ENCODE data around the gene MAB21L2. TPM values are rescaled to one million over a fixed set of nuclear protein-coding genes. Genes with fewer than 3 reads are reported as not detected.

Gene MAB21L2
- total and polyA plus RNA-seq, 2 of the 8 experiments (the other 6 are each of a cell fraction or from before 2014, with no cell fraction given): 0.03 TPM; not detected in 1

- Histone ChIP-seq H3K18ac (ENCODE audit: extremely low read depth, low read length) (no peak overlapping the region), H3K9ac (replicated peaks in 1 of 4; ENCODE audit: extremely low read depth in 1 of 4, low read depth in 3 of 4, low read length in 3 of 4) (no peak overlapping the region), H3K4me3 (ENCODE audit: extremely low read depth in 1 of 4, insufficient read depth in 2 of 4, low read depth in 3 of 4, low read length in 4 of 4) (no peak overlapping the region), H3K23me2 (ENCODE audit: low read depth, low read length) (no peaks in the 10 kb centered on the region), H2AK5ac (ENCODE audit: low read depth, low read length) (no peak overlapping the region), H3K27ac (ENCODE audit: low read depth, low read length) (no peak overlapping the region), H2BK5ac (ENCODE audit: low read depth, low read length) (no peak overlapping the region), H2BK20ac (ENCODE audit: low read length) (no peak overlapping the region), H4K5ac (ENCODE audit: insufficient read length, low read depth, low read length) (no peak overlapping the region), H3K4me1 (replicated peaks in 1 of 4; ENCODE audit: control insufficient read depth in 3 of 4, insufficient read depth in 4 of 4, low read length in 3 of 4) (no peaks in the 10 kb centered on the region), H3K14ac (ENCODE audit: insufficient read length) (no peak overlapping the region), H3K23ac (ENCODE audit: insufficient read length) (no peak overlapping the region), H4K8ac (ENCODE audit: extremely low read depth, insufficient read depth, low read length) (no peak overlapping the region), H2AFZ (ENCODE audit: low read length) (no peak overlapping the region), H4K91ac (replicated peaks; ENCODE audit: insufficient read length, low read length) (no peak overlapping the region), H3K27me3 (replicated peaks in 1 of 4; ENCODE audit: control insufficient read depth in 3 of 4, extremely low read depth in 1 of 4, insufficient read depth in 3 of 4, low read length in 3 of 4) (no peaks in the 10 kb centered on the region), H3K79me1 (ENCODE audit: low read depth, low read length) (no peaks in the 10 kb centered on the region), H3K79me2 (ENCODE audit: control insufficient read depth in 1 of 2, insufficient read depth in 2 of 2, low read length in 2 of 2) (no peaks in the 10 kb centered on the region), H2BK12ac (ENCODE audit: low read depth, low read length) (no peak overlapping the region), H3K9me3 (ENCODE audit: insufficient read depth in 2 of 2, low read depth in 1 of 2, low read length in 1 of 2) (peaks cover 3 to 4% of the 10 kb centered on the region in 2 experiments; a peak in 2 of 4 replicates), H3K4ac (replicated peaks; ENCODE audit: insufficient read length, low read depth, low read length) (no peak overlapping the region), H4K20me1 (replicated peaks in 1 of 2; ENCODE audit: control insufficient read depth in 1 of 2, insufficient read depth in 2 of 2, low read length in 2 of 2) (no peaks in the 10 kb centered on the region), H3K4me2 (ENCODE audit: insufficient read depth in 1 of 2, low read depth in 2 of 2, low read length in 2 of 2) (no peak overlapping the region), H3K56ac (replicated peaks; ENCODE audit: insufficient read length, low read depth, low read length) (no peak overlapping the region), H3K36me3 (ENCODE audit: control insufficient read depth in 2 of 4, insufficient read depth in 4 of 4, low read length in 3 of 4) (no peaks in the 10 kb centered on the region), H2BK120ac (replicated peaks; ENCODE audit: low read depth, low read length) (no peak overlapping the region), H2BK15ac (ENCODE audit: low read length) (no peak overlapping the region)
- POLR2A ChIA-PET (ENCODE audit: partially characterized antibody): no interaction called here
- FAIRE-seq (no peak), DNase-seq (ENCODE audit: low read depth in 1 of 2, low spot score in 2 of 2) (no peak)
- WGBS, 2 experiments (ENCODE audit: extremely low coverage in 1 of 2, insufficient coverage in 1 of 2, insufficient read length in 1 of 2, insufficient replicate concordance in 2 of 2, low coverage in 1 of 2, low lambda C conversion rate in 2 of 2, missing lambda C conversion rate in 1 of 2): 86% methylated on average over 2 of the region's 2 CpGs; no CpG with 5 or more reads in 1 of the 2 experiments
- CTCF ChIA-PET (ENCODE audit: partially characterized antibody): no interaction called here
- TF ChIP-seq FOSL1 (IDR thresholded peaks at IDR 0.05; ENCODE audit: insufficient read depth, low read depth, low read length) (no peak), EP300 (IDR thresholded peaks at IDR 0.05; ENCODE audit: borderline replicate concordance in 1 of 2, low read depth in 2 of 2, low read length in 2 of 2) (no peak), BACH1 (IDR thresholded peaks at IDR 0.05; ENCODE audit: low read length) (no peak), RAD21 (IDR thresholded peaks at IDR 0.05 in 1 of 2, conservative IDR thresholded peaks at IDR 0.05 in 1 of 2; ENCODE audit: low read depth in 2 of 2, low read length in 2 of 2) (no peak), GABPA (IDR thresholded peaks at IDR 0.05; ENCODE audit: borderline replicate concordance, insufficient read depth, low read length) (no peak), SAP30 (IDR thresholded peaks at IDR 0.05; ENCODE audit: insufficient read depth, insufficient replicate concordance, low read length) (no peak), KDM1A (IDR thresholded peaks at IDR 0.05; ENCODE audit: borderline replicate concordance, low read length) (no peak), TBP (IDR thresholded peaks at IDR 0.05; ENCODE audit: low read depth, low read length) (no peak), ASH2L (IDR thresholded peaks at IDR 0.05; ENCODE audit: low read length) (no peak), TAF1 (IDR thresholded peaks at IDR 0.05; ENCODE audit: low read depth, low read length) (no peak), NANOG (IDR thresholded peaks at IDR 0.05; ENCODE audit: insufficient read depth, low read depth, low read length, poor library complexity, severe bottlenecking) (no peak)
Measured at GRCh38 chr4:150561143-150561737, 20.7 kb upstream of the MAB21L2 start.
